ENCODE measurements around the gene IFIH1. TPM values are rescaled to one million over a fixed set of nuclear protein-coding genes. Genes with fewer than 3 reads are reported as not detected.

The IFIH1 gene
- total and polyA plus RNA-seq, 7 donors = 8.8 to 16.0 (median 11.2) TPM

GRCh38 chr2:162343492-162343823 lies 25.0 kb upstream of the IFIH1 start:
- 35 to 44% methylated on average over 4 of the region's 4 CpGs for WGBS, 2 donors
- no peaks in the 10 kb centered on the region for H3K36me3 ChIP-seq
- intact Hi-C loops (cut with DNase I) = no loop called here
- H3K4me1 ChIP-seq = peaks cover 0 to 11% (median 5%) of the 10 kb centered on the region in 4 donors
- H3K27me3 ChIP-seq = no peaks in the 10 kb centered on the region
- no peaks in the 10 kb centered on the region for H3K9me3 ChIP-seq
- DNase-seq = no peak
- TF ChIP-seq CTCF (IDR thresholded peaks at IDR 0.05) (no peak), EP300 (IDR thresholded peaks at IDR 0.05) (no peak), POLR2A (IDR thresholded peaks at IDR 0.05) (no peak), POLR2AphosphoS5 (IDR thresholded peaks at IDR 0.05) (no peak)
- no peak overlapping the region for H3K27ac ChIP-seq
- peak overlapping the region; percentile 76 to 91 (median 86) for H3K4me3 ChIP-seq

- Histone ChIP-seq H3K4me1 (peaks cover 0 to 11% (median 5%) of the 10 kb centered on the region in 4 donors), H3K27ac (no peak overlapping the region), H3K9me3 (no peaks in the 10 kb centered on the region), H3K36me3 (no peaks in the 10 kb centered on the region), H3K4me3 (no peak overlapping the region), H3K27me3 (no peaks in the 10 kb centered on the region)
- no peak for TF ChIP-seq CTCF (IDR thresholded peaks at IDR 0.05)
- TF ChIP-seq POLR2AphosphoS5 (IDR thresholded peaks at IDR 0.05) = no peak
- no peak for TF ChIP-seq EP300 (IDR thresholded peaks at IDR 0.05)
- no peak for TF ChIP-seq POLR2A (IDR thresholded peaks at IDR 0.05)
- 81 to 85% methylated on average over 2 of the region's 2 CpGs for WGBS, 2 donors
- intact Hi-C loops (cut with DNase I) = no loop called here
- DNase-seq = no peak
Measured at GRCh38 chr2:162342841-162343240, 24.4 kb upstream of the IFIH1 start.

- no peaks in the 10 kb centered on the region for H3K9me3 ChIP-seq
- no peak overlapping the region for H3K27ac ChIP-seq
- H3K4me3 ChIP-seq = no peak overlapping the region
- intact Hi-C loops (cut with DNase I) = no loop called here
- TF ChIP-seq POLR2AphosphoS5 (IDR thresholded peaks at IDR 0.05) (no peak), CTCF (IDR thresholded peaks at IDR 0.05) (no peak), POLR2A (IDR thresholded peaks at IDR 0.05) (no peak), EP300 (IDR thresholded peaks at IDR 0.05) (no peak)
- H3K27me3 ChIP-seq = no peaks in the 10 kb centered on the region
- no peaks in the 10 kb centered on the region for H3K36me3 ChIP-seq
- peaks cover 0 to 11% (median 5%) of the 10 kb centered on the region in 4 donors for H3K4me1 ChIP-seq
- 63 to 70% methylated on average over 3 of the region's 3 CpGs for WGBS, 2 donors
- DNase-seq = no peak
Measured at GRCh38 chr2:162342321-162342720, 23.8 kb upstream of the IFIH1 start.

- Histone ChIP-seq H3K4me1 (peaks cover 0 to 11% (median 5%) of the 10 kb centered on the region in 4 donors), H3K4me3 (no peak overlapping the region), H3K9me3 (no peaks in the 10 kb centered on the region), H3K36me3 (no peaks in the 10 kb centered on the region), H3K27ac (no peak overlapping the region), H3K27me3 (no peaks in the 10 kb centered on the region)
- DNase-seq = no peak
- intact Hi-C loops (cut with DNase I) = no loop called here
- TF ChIP-seq POLR2AphosphoS5 (IDR thresholded peaks at IDR 0.05) (no peak), EP300 (IDR thresholded peaks at IDR 0.05) (no peak), CTCF (IDR thresholded peaks at IDR 0.05) (no peak), POLR2A (IDR thresholded peaks at IDR 0.05) (no peak)
Measured at GRCh38 chr2:162340822-162341221, 22.3 kb upstream of the IFIH1 start.

GRCh38 chr2:162337868-162338267 lies 19.4 kb upstream of the IFIH1 start:
- DNase-seq = no peak
- Histone ChIP-seq H3K36me3 (no peaks in the 10 kb centered on the region), H3K4me3 (no peak overlapping the region), H3K27me3 (no peaks in the 10 kb centered on the region), H3K9me3 (no peaks in the 10 kb centered on the region), H3K27ac (no peak overlapping the region), H3K4me1 (no peaks in the 10 kb centered on the region)
- intact Hi-C loops (cut with DNase I) = no loop called here
- TF ChIP-seq EP300 (IDR thresholded peaks at IDR 0.05) = no peak
- no peak for TF ChIP-seq CTCF (IDR thresholded peaks at IDR 0.05)
- no peak for TF ChIP-seq POLR2AphosphoS5 (IDR thresholded peaks at IDR 0.05)
- no peak for TF ChIP-seq POLR2A (IDR thresholded peaks at IDR 0.05)
- 85 to 92% methylated on average over 2 of the region's 2 CpGs for WGBS, 2 donors
